ENCODE results near the gene PCDH20.
"Not testable (repeated sequence)": the region's sequence is repeated elsewhere in the genome, so short reads cannot be mapped to it uniquely, and the experiment has no call there.

Gene PCDH20

GRCh38 chr13:61408571-61408970, 7.1 kb downstream of the PCDH20 start:
- Histone ChIP-seq H3K9me3 (ENCODE audit: low read length) (no peaks in the 10 kb centered on the region), H2AFZ (ENCODE audit: low read depth, low read length) (no peak overlapping the region), H3K27me3 (ENCODE audit: insufficient read depth, low read length) (peaks cover 6% of the 10 kb centered on the region), H3K4me3 (ENCODE audit: low read length) (no peak overlapping the region), H3K4me1 (ENCODE audit: insufficient read depth, low read length) (peaks cover 3% of the 10 kb centered on the region), H3K36me3 (ENCODE audit: insufficient read depth, low read length) (no peaks in the 10 kb centered on the region)

GRCh38 chr13:61406275-61406674, 9.4 kb downstream of the PCDH20 start:
- H2AFZ ChIP-seq (ENCODE audit: low read depth, low read length), result no peak overlapping the region
- no peak overlapping the region for H3K4me3 ChIP-seq (ENCODE audit: low read length)
- H3K27me3 ChIP-seq (ENCODE audit: insufficient read depth, low read length), result no peaks in the 10 kb centered on the region
- H3K4me1 ChIP-seq (ENCODE audit: insufficient read depth, low read length), result no peaks in the 10 kb centered on the region
- H3K36me3 ChIP-seq (ENCODE audit: insufficient read depth, low read length), result no peaks in the 10 kb centered on the region
- H3K9me3 ChIP-seq (ENCODE audit: low read length), result no peaks in the 10 kb centered on the region

- no peaks in the 10 kb centered on the region for H3K27me3 ChIP-seq (ENCODE audit: insufficient read depth, low read length)
- H3K9me3 ChIP-seq (ENCODE audit: low read length), result no peaks in the 10 kb centered on the region
- no peak overlapping the region for H2AFZ ChIP-seq (ENCODE audit: low read depth, low read length)
- H3K4me1 ChIP-seq (ENCODE audit: insufficient read depth, low read length), result no peaks in the 10 kb centered on the region
- H3K4me3 ChIP-seq (ENCODE audit: low read length), result no peak overlapping the region
- no peaks in the 10 kb centered on the region for H3K36me3 ChIP-seq (ENCODE audit: insufficient read depth, low read length)
Observed at GRCh38 chr13:61396121-61396520, 19.5 kb downstream of the PCDH20 start.

GRCh38 chr13:61391426-61391825, 24.2 kb downstream of the PCDH20 start:
- H3K9me3 ChIP-seq (ENCODE audit: low read length), result no peaks in the 10 kb centered on the region
- H3K36me3 ChIP-seq (ENCODE audit: insufficient read depth, low read length), result no peaks in the 10 kb centered on the region
- no peaks in the 10 kb centered on the region for H3K4me1 ChIP-seq (ENCODE audit: insufficient read depth, low read length)
- no peak overlapping the region for H3K4me3 ChIP-seq (ENCODE audit: low read length)
- no peaks in the 10 kb centered on the region for H3K27me3 ChIP-seq (ENCODE audit: insufficient read depth, low read length)
- H2AFZ ChIP-seq (ENCODE audit: low read depth, low read length), result no peak overlapping the region

DNA sequence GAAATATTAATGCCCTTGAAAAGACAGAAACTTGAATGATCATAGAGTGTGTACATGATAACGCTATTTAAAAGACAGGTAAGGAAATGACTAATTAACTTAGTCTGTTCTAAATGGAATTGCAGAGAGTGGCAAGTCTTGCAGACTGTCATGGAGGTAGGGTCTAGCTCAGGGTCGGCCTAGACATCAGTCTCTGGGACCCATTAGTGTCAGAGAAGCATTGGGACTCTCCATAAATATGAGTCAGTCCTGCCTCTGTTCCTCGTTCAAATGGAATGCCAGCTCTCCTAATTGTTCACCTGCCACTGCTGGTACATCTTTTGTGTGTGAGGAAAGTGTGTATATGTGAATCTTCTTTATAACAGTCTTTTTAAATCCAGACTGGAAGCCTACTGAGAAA, 28.0 kb downstream of the PCDH20 start:
- H2AFZ ChIP-seq (ENCODE audit: low read depth, low read length), result no peak overlapping the region
- no peaks in the 10 kb centered on the region for H3K36me3 ChIP-seq (ENCODE audit: insufficient read depth, low read length)
- H3K27me3 ChIP-seq (ENCODE audit: insufficient read depth, low read length), result no peaks in the 10 kb centered on the region

GRCh38 chr13:61383111-61383510, 32.5 kb downstream of the PCDH20 start:
- Histone ChIP-seq H3K4me1 (ENCODE audit: insufficient read depth, low read length) (no peaks in the 10 kb centered on the region), H3K9me3 (ENCODE audit: low read length) (no peaks in the 10 kb centered on the region), H3K4me3 (ENCODE audit: low read length) (no peak overlapping the region), H3K36me3 (ENCODE audit: insufficient read depth, low read length) (no peaks in the 10 kb centered on the region), H2AFZ (ENCODE audit: low read depth, low read length) (no peak overlapping the region), H3K27me3 (ENCODE audit: insufficient read depth, low read length) (no peaks in the 10 kb centered on the region)

More for the DNA sequence above, 28.0 kb downstream of the PCDH20 start:
- Histone ChIP-seq H3K4me1 (ENCODE audit: insufficient read depth, low read length) (no peaks in the 10 kb centered on the region), H3K9me3 (ENCODE audit: low read length) (no peaks in the 10 kb centered on the region), H3K4me3 (ENCODE audit: low read length) (no peak overlapping the region)

- Histone ChIP-seq H3K36me3 (ENCODE audit: insufficient read depth, low read length) (no peaks in the 10 kb centered on the region), H3K4me1 (ENCODE audit: insufficient read depth, low read length) (no peaks in the 10 kb centered on the region), H2AFZ (ENCODE audit: low read depth, low read length) (no peak overlapping the region), H3K9me3 (ENCODE audit: low read length) (no peaks in the 10 kb centered on the region), H3K4me3 (ENCODE audit: low read length) (no peak overlapping the region), H3K27me3 (ENCODE audit: insufficient read depth, low read length) (no peaks in the 10 kb centered on the region)
Observed at GRCh38 chr13:61370520-61370919, 45.1 kb downstream of the PCDH20 start.

- not testable (repeated sequence) for H3K36me3 ChIP-seq (ENCODE audit: insufficient read depth, low read length); H3K4me3 ChIP-seq (ENCODE audit: low read length); H3K4me1 ChIP-seq (ENCODE audit: insufficient read depth, low read length); H2AFZ ChIP-seq (ENCODE audit: low read depth, low read length); H3K27me3 ChIP-seq (ENCODE audit: insufficient read depth, low read length); H3K9me3 ChIP-seq (ENCODE audit: low read length)
Observed at GRCh38 chr13:61364690-61365089, 51.0 kb downstream of the PCDH20 start.

GRCh38 chr13:61362522-61362921, 53.1 kb downstream of the PCDH20 start:
- no peaks in the 10 kb centered on the region for H3K9me3 ChIP-seq (ENCODE audit: low read length)
- H3K27me3 ChIP-seq (ENCODE audit: insufficient read depth, low read length), result no peaks in the 10 kb centered on the region
- H3K36me3 ChIP-seq (ENCODE audit: insufficient read depth, low read length), result no peaks in the 10 kb centered on the region
- peaks cover 13% of the 10 kb centered on the region for H3K4me1 ChIP-seq (ENCODE audit: insufficient read depth, low read length)
- H2AFZ ChIP-seq (ENCODE audit: low read depth, low read length), result no peak overlapping the region
- H3K4me3 ChIP-seq (ENCODE audit: low read length), result no peak overlapping the region

Measured in neuron (in vitro differentiated cells).